Measurements from ENCODE around the gene KRTAP4-6. TPM values are rescaled to one million over a fixed set of nuclear protein-coding genes. Genes with fewer than 3 reads are reported as not detected.
"Not testable (repeated sequence)": the region's sequence is repeated elsewhere in the genome, so short reads cannot be mapped to it uniquely, and the experiment has no call there.

Gene KRTAP4-6
- total RNA-seq, 1 donor from 2014 or later: not detected

DNA sequence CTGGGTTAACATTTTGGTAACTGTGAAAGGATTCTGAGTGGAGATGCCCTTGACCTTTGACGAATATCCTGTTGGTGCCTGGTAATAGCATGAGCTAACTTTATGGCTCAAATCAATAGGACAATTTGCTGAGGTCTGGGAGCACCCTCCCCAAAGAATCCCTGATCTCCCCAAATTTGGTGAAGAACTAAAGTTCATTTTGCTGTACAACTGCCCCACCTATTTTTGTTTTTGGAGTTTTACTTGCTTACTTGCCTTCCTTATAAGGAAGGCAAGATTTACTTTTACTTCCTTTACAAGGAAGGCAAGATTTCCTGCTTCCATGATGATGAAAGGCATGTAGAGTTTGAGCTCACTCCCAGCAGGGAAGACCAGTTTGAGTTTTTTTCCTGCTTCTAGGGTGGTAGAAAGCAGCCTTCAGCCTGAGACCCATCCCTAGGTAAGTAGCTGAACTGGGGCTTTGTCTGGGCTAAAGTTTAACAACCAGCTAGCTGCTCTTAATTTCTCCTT lies 32.3 kb downstream of the KRTAP4-6 start:
- no peak for DNase-seq (ENCODE audit: low read depth)

DNA sequence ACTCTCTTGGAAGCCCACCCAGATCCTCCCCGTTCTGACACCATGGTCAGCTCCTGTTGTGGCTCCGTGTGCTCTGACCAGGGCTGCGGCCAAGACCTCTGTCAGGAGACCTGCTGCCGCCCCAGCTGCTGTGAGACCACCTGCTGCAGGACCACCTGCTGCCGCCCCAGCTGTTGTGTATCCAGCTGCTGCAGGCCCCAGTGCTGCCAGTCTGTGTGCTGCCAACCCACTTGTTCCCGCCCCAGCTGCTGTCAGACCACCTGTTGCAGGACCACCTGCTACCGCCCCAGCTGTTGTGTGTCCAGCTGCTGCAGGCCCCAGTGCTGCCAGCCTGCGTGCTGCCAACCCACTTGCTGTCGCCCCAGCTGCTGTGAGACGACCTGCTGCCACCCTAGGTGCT lies 35.0 kb downstream of the KRTAP4-6 start, which contains the start of gene KRTAP4-9:
TSS of gene KRTAP4-9 (plus strand) at position 43 of the 400 bp plus-strand sequence. CDS start at position 43, 0 bp downstream.
- peak; percentile 15 for DNase-seq (ENCODE audit: low read depth)

DNA sequence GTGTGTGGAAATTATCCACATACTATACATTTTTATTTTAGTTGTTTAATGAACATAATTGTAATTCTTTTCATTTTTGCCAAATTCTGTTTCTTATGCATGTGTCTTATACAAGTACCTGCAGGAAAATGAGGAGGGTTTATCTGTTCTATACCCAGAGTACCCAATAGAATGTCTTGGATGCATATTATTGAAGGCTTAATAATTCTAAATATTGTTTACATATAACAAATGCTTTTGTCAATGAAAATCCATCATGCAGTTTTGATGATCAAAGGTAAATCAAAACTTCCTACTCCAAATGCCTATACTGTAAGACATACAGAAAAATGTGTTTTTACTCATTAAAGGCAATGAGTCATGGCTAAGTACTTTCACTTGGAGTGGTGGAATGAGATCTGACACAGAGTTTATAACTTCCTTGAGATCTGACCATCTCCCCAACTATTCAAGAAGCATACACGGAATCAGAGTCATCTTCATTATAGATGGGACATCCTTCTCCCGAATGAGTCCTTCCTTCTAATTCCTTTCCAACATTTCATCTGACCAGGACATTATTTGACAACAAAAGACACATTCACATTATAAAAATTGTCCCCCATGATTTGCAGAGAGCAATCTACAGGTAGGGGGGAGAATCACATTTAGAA lies 35.8 kb downstream of the KRTAP4-6 start:
- not testable (repeated sequence) for DNase-seq (ENCODE audit: low read depth)

DNA sequence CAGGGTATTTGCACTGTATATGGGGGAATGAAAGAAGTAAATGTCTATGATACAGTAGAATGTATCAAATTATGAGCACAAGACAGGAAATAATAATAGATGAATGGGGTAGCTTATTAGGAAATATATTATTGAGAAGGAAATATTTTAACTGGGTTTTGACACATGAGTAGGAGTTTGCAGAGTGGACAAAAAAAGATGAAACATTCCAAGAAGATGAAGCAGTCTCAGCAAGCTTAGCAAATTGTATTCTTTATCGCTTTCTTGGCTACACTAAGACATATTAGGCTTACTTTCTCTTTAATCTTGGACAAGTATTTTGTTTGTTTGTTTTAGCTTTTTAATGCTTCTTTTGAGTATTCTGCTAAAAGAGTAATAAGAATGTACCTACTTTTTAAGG lies 36.4 kb downstream of the KRTAP4-6 start:
- no peak for DNase-seq (ENCODE audit: low read depth)

DNA sequence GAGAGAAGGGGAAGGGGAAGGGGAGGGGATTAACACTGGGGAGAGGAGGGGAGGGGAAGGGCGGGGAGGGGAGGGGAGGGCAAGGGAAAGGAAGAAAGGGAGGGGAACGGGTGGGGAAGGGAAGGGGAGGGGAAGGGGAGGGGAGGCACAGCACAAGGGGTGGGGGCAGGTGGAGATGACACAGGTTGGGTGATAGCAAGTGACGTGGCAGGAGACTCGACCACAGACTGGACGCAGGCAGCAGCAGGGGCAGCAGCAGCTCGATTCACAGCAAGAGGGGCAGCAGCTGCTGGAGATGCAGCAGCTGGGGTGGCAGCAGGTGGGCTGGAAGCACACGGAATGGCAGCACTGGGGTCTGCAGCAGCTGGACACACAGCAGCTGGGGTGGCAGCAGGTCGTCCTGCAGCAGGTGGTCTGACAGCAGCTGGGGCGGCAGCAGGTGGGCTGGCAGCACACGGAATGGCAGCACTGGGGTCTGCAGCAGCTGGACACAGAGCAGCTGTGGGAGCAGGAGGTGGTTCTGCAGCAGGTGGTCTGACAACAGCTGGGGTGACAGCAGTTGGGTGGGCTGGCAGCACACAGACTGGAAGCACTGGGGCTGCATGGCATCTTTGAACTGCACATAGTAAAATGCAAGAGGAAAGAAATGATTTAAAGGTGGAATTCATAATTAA lies 38.6 kb downstream of the KRTAP4-6 start, which contains the start of gene KRTAP4-16:
TSS of gene KRTAP4-16 (minus strand) at position 624 of the 674 bp plus-strand sequence. CDS start at position 624, 0 bp downstream.
- DNase-seq (ENCODE audit: low read depth): peak; percentile 14

DNA sequence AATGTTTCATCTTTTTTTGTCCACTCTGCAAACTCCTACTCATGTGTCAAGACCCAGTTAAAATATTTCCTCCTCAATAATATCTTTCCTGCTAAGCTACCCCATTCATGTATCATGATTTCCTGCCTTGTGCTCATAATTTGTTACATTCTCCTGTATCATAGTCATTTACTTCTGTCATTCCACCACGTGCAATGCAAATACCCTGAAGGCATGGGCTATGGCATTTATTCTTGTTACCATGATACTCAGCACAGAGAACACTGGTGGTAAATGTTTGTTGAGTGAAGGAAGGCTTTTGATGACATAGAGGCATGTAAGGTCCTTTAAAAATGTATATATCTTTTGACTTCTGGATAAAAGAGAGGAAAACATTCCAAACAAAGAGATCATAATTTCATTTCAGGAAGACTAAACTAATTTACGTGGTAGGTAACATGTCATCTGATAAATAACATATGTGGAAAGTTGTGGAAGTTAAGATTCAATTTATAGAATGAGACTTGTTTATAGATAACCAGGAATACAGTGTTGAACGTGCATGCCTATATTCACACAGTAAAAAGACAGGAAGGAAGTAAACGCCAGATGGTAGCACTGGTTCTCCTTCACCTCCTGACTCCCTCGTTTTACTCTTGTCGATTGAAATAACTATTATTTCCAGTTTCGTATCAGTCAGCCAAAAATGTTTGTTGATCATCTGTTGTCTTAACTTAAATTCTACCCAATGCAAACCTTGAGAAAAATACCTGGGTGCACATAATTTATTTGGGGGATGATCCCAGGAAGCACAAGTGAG lies 40.5 kb downstream of the KRTAP4-6 start:
- DNase-seq (ENCODE audit: low read depth): not testable (repeated sequence)

DNA sequence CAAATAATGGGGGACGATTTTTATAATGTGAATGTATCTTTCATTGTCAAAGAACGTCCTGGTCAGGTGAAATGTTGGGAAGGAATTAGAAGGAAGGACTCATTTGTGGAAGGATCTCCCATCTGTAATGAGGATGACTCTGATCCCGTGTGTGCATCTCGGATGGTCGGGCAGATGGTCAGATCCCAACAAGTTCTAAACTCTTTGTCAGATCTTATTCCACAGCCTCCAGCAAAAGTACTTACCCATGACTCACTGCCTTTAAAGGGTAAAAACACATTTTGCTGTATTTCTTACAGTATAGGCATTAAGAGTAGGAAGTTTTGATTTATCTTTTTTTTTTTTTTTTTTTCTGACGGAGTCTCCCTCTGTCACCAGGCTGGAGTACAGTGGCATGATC lies 41.9 kb downstream of the KRTAP4-6 start:
- no peak for DNase-seq (ENCODE audit: low read depth)

DNA sequence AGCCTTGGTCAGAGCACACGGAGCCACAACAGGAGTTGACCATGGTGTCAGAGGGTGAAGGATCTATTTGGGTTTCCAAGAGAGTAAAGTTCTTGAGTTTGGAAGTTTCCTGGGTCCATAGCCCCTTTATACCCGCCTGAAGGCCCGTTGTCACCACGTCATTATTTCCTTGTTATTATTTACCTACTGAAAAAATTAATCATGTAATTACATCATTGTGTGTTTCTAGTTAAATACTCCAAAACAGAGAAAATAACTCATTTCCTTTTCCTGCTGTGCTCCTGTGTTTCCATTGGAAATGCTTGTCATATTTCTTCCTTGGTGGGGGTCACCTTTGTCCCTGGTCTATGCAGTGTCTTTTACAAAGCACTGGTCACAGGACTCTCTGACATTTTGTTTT lies 42.3 kb downstream of the KRTAP4-6 start, which contains the start of gene KRTAP4-8:
TSS of gene KRTAP4-8 (minus strand) at position 101 of the 400 bp plus-strand sequence. CDS start at position 43, 58 bp downstream.
- DNase-seq (ENCODE audit: low read depth): no peak

DNA sequence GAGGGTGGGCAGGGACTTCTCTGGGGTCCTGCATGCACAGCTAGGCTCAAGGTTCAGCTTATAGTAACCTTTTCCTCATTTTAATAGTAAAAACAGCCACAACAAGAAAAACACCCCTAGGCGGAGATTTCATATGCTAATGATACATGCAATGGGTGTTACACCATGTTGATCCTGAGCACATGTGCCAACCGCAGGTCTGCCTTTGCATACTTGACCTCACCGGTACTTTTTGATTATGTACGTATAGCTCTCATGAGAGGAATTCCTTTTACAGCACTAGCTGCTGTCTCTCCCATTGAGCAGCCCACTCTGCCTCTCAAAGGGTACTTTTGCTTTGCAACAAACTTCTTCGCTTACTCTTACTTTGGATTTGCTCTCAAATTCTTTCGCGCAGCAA lies 44.3 kb downstream of the KRTAP4-6 start:
- no peak for DNase-seq (ENCODE audit: low read depth)

Other genes with a start within 250 kb of the KRTAP4-6 start
- gene KRT23, start 202.9 kb downstream of the KRTAP4-6 start, total RNA-seq: not detected in 2 replicates
- gene KRT39, start 173.6 kb downstream of the KRTAP4-6 start, total RNA-seq: not detected in 2 replicates
- not detected in 2 replicates for gene KRT40, start 156.2 kb downstream of the KRTAP4-6 start, total RNA-seq
- gene KRTAP3-3, start 146.4 kb downstream of the KRTAP4-6 start, total RNA-seq: not detected in 2 replicates
- gene KRTAP3-2, start 140.6 kb downstream of the KRTAP4-6 start, total RNA-seq: not detected in 2 replicates
- not detected in 2 replicates for gene KRTAP3-1, start 131.4 kb downstream of the KRTAP4-6 start, total RNA-seq
- gene KRTAP1-5, start 113.3 kb downstream of the KRTAP4-6 start, total RNA-seq: 0.19 and 0.57 TPM in 2 replicates
- not detected in 2 replicates for gene KRTAP1-4, start 110.3 kb downstream of the KRTAP4-6 start, total RNA-seq
- not detected in 2 replicates for gene KRTAP1-3, start 105.7 kb downstream of the KRTAP4-6 start, total RNA-seq
- 0.21 TPM in 1 of 2 replicates, not detected in the other for gene KRTAP1-1, start 99.1 kb downstream of the KRTAP4-6 start, total RNA-seq
- gene KRTAP2-1, start 93.2 kb downstream of the KRTAP4-6 start, total RNA-seq: not detected in 2 replicates
- not detected in 2 replicates for gene KRTAP2-2, start 85.3 kb downstream of the KRTAP4-6 start, total RNA-seq
- gene KRTAP2-3, start 80.4 kb downstream of the KRTAP4-6 start, total RNA-seq: 0.19 TPM in 1 of 2 replicates, not detected in the other
- not detected in 2 replicates for gene KRTAP2-4, start 74.7 kb downstream of the KRTAP4-6 start, total RNA-seq
- gene KRTAP4-7, start 56.4 kb downstream of the KRTAP4-6 start, total RNA-seq: not detected in 2 replicates
- not detected in 2 replicates for gene KRTAP4-8, start 42.4 kb downstream of the KRTAP4-6 start, total RNA-seq
- not detected in 2 replicates for gene KRTAP4-16, start 38.3 kb downstream of the KRTAP4-6 start, total RNA-seq
- gene KRTAP4-9, start 35.2 kb downstream of the KRTAP4-6 start, total RNA-seq: not detected in 2 replicates
- not detected in 2 replicates for gene KRTAP4-11, start 22.2 kb downstream of the KRTAP4-6 start, total RNA-seq
- gene KRTAP4-12, start 16.4 kb downstream of the KRTAP4-6 start, total RNA-seq: not detected in 2 replicates
- not detected in 2 replicates for gene KRTAP4-5, start 9.3 kb upstream of the KRTAP4-6 start, total RNA-seq
- not detected in 2 replicates for gene KRTAP4-4, start 20.2 kb upstream of the KRTAP4-6 start, total RNA-seq
- gene KRTAP4-3, start 27.7 kb upstream of the KRTAP4-6 start, total RNA-seq: not detected in 2 replicates
- not detected in 2 replicates for gene KRTAP4-2, start 37.7 kb upstream of the KRTAP4-6 start, total RNA-seq
- gene KRTAP4-1, start 44.4 kb upstream of the KRTAP4-6 start, total RNA-seq: not detected in 2 replicates
- not detected in 2 replicates for gene KRTAP9-1, start 49.3 kb upstream of the KRTAP4-6 start, total RNA-seq
- not detected in 2 replicates for gene KRTAP9-2, start 86.1 kb upstream of the KRTAP4-6 start, total RNA-seq
- gene KRTAP9-3, start 91.9 kb upstream of the KRTAP4-6 start, total RNA-seq: not detected in 2 replicates
- gene KRTAP9-8, start 97.5 kb upstream of the KRTAP4-6 start, total RNA-seq: not detected in 2 replicates
- gene KRTAP9-4, start 109.1 kb upstream of the KRTAP4-6 start, total RNA-seq: not detected in 2 replicates
- not detected in 2 replicates for gene KRTAP9-9, start 114.8 kb upstream of the KRTAP4-6 start, total RNA-seq
- gene KRTAP9-6, start 124.8 kb upstream of the KRTAP4-6 start, total RNA-seq: not detected in 2 replicates
- gene KRTAP9-7, start 135.2 kb upstream of the KRTAP4-6 start, total RNA-seq: not detected in 2 replicates
- gene KRTAP29-1, start 162.3 kb upstream of the KRTAP4-6 start, total RNA-seq: not detected in 2 replicates
- not detected in 2 replicates for gene KRTAP16-1, start 168.8 kb upstream of the KRTAP4-6 start, total RNA-seq
- not detected in 2 replicates for gene KRTAP17-1, start 175.2 kb upstream of the KRTAP4-6 start, total RNA-seq
- not detected in 2 replicates for gene KRT33A, start 210.3 kb upstream of the KRTAP4-6 start, total RNA-seq
- 0.08 TPM in 1 of 2 replicates, not detected in the other for gene KRT33B, start 229.3 kb upstream of the KRTAP4-6 start, total RNA-seq
- 0.16 TPM in 1 of 2 replicates, not detected in the other for gene KRT34, start 241.8 kb upstream of the KRTAP4-6 start, total RNA-seq